Endometrial microvascular endothelial cells (primary cell): ENCODE results near the gene SLC11A2. TPM values are rescaled to one million over a fixed set of nuclear protein-coding genes. Genes with fewer than 3 reads are reported as not detected.
"Not testable (repeated sequence)": the region's sequence is repeated elsewhere in the genome, so short reads cannot be mapped to it uniquely, and the experiment has no call there.

Source experiments
- in situ Hi-C: cut with HindIII; loops from 2 replicates; pipeline ENCODE4 v1.10.0; 2017; ENCODE audit warnings: low sequenced_read_pairs, low pct_unique_long_range_greater_than_20kb; ENCODE audit errors: inconsistent ontology term
- total RNA-seq: library from RNA; depleted of rRNA; stranded (reverse); fragments of >200 nt; gene quantifications from one replicate; pipeline ENCODE4 v1.2.3, GENCODE V29; 2015; ENCODE audit errors: inconsistent ontology term

The SLC11A2 gene
- total RNA-seq, 1 donor from 2014 or later, result 22.5 TPM

GRCh38 chr12:50960130-50960529 is 66.1 kb downstream of the SLC11A2 start:
- in situ Hi-C loops, result no loop called here

- in situ Hi-C loops, result no loop called here
These were observed 70.5 kb downstream of the SLC11A2 start for GRCh38 chr12:50955697-50956096.

- in situ Hi-C loops, result no loop called here
These were observed 70.9 kb downstream of the SLC11A2 start for GRCh38 chr12:50955288-50955687.

GRCh38 chr12:50954789-50955188 is 71.4 kb downstream of the SLC11A2 start:
- in situ Hi-C loops, result not testable (repeated sequence)

GRCh38 chr12:50953047-50953446 is 73.1 kb downstream of the SLC11A2 start:
- in situ Hi-C loops, result no loop called here

DNA sequence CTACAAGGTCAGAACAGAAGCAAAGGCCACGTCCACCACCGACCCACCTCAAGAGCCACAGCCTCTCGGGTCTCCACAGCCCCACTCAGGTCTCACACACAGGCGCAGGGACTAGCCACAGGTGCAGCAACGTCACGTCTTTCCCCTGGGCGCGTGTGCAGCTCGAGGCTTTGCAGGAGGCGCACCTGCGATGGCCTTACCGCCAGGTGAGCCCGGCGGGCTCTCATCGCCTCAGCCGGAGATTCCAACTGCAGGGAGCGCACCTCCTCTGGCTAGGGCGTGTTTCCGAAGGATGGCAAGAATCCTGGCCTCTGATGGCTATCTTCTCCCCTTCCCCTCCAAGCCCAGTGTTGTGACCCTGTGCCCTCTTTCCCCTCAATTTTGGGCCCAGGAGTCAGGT is 73.7 kb downstream of the SLC11A2 start, which contains the start of gene HIGD1C:
TSS of gene HIGD1C (plus strand) at position 35 of the 400 bp plus-strand sequence. CDS start 1,455 bp downstream, outside the sequence.
- in situ Hi-C loops, result no loop called here

DNA sequence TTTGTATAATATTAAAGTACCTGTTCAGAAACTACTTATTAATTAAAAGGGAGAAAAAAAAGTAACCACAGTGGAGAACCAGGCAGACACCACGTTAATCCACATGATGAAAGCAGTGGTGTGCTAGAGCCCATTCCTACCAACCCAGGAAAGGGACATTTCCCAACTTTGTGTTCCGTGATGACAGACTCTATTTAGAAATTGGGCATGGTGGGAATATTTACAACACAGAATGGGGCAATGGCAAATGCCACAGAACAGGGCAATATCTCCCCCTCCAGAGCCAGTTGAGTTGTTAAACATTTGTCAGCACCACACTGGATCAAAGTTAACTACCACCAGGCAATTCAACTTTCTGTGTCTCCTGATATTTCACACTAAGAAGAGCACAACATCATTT is 75.1 kb downstream of the SLC11A2 start:
- in situ Hi-C loops, result no loop called here

GRCh38 chr12:50949801-50950302 is 76.3 kb downstream of the SLC11A2 start:
- in situ Hi-C loops, result no loop called here

- in situ Hi-C loops, result no loop called here
These were observed 77.4 kb downstream of the SLC11A2 start for GRCh38 chr12:50948798-50949197.

- in situ Hi-C loops, result no loop called here
These were observed 78.1 kb downstream of the SLC11A2 start for GRCh38 chr12:50947933-50948626.

GRCh38 chr12:50937653-50938052 is 88.5 kb downstream of the SLC11A2 start:
- in situ Hi-C loops, result no loop called here

DNA sequence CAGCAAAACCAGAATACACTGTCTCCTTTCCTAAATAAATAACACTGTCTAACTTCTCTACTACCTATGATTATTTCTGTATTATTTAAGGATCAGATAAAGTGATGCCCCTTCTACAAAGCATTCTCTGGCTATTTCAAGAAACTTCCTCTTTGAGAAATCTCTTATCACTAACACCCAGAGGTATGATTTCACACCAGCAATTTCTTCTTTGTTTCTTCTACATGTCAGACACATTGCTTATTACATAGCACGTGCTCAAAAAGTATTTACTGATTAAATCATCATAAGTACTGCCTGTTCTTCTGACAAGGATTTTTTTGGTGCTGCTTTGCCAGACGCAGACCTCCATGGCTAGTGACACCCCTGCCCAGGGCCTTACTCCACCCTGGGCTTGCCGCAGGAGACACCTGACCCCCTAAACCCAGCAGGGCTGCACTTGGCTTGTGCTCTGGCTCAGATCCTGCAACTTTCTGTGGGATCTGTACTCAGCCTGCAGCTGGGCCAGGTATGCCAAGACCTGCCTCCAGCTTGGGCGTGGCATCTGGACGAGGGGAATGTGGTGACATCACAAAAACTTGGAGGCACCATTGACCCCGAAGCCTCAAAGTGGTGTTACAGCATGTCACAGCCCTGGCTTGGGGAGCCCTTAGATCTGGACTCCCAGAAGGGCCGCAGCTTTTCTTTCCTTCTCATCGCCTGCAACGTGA is 89.2 kb downstream of the SLC11A2 start:
- in situ Hi-C loops, result no loop called here

- in situ Hi-C loops, result no loop called here
These were observed 91.0 kb downstream of the SLC11A2 start for GRCh38 chr12:50934981-50935807.

DNA sequence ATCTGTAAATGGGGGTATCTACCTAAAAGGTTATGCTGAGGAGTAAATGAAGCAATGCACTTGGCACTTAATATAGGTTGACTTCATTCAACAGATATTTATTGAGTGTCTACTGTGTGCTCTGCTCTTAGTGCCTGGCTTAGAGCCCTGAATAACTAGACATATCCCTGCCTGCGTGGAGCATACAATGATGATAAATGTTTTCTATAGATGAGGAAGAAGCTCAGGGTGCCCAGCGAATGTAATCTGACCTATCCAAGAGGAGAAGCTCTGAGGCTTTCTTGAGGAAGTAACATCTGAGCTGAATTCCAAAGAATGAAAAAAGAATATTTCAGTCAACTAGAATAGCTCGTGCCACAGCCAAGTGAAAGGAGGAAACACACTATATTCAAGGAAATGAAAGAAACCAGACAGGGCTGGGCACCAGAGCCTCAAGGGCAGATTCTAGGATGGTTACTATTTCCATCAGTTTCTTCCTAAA is 91.8 kb downstream of the SLC11A2 start:
- in situ Hi-C loops, result no loop called here

DNA sequence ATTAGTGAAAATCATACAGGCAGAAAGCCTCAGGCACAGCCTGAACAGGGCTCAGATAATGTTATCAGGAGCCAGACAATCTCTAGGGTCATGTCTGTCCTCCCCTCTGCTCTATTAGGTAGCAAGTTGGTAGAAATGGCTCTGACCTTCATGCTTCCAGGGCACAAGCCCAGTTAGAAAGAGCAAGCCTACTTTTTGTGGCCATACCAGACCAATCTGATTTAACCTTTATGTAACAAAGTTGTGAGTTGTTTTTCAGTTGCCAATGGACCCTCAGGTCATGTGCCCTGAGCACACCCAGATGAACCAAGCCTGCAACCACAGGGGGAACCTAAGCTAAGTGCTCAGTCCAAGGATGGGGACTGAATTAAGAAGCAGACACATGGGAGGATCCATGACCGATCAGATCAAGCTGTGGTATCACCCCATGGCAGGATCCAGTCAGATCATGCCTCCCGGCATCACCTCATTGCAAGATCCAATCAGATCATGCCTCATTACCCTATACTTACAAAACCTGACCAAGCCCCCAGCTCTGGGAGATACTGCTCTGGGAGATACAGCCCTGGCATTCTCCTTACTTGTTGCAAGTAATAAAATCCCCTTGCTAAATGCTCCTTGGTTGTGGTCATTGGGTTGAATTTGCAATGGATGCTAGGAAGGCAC is 92.6 kb downstream of the SLC11A2 start:
- in situ Hi-C loops, result no loop called here

- in situ Hi-C loops, result no loop called here
These were observed 93.3 kb downstream of the SLC11A2 start for GRCh38 chr12:50932787-50933280.

GRCh38 chr12:50930477-50930876 is 95.7 kb downstream of the SLC11A2 start:
- in situ Hi-C loops, result not testable (repeated sequence)

- in situ Hi-C loops, result no loop called here
These were observed 96.4 kb downstream of the SLC11A2 start for GRCh38 chr12:50929831-50930230.
